Measurements from ENCODE around the gene DQX1. TPM values are rescaled to one million over a fixed set of nuclear protein-coding genes. Genes with fewer than 3 reads are reported as not detected.

The DQX1 gene
- total and polyA plus RNA-seq, 2 experiments from 2014 or later = 0.32 to 0.52 TPM

DNA sequence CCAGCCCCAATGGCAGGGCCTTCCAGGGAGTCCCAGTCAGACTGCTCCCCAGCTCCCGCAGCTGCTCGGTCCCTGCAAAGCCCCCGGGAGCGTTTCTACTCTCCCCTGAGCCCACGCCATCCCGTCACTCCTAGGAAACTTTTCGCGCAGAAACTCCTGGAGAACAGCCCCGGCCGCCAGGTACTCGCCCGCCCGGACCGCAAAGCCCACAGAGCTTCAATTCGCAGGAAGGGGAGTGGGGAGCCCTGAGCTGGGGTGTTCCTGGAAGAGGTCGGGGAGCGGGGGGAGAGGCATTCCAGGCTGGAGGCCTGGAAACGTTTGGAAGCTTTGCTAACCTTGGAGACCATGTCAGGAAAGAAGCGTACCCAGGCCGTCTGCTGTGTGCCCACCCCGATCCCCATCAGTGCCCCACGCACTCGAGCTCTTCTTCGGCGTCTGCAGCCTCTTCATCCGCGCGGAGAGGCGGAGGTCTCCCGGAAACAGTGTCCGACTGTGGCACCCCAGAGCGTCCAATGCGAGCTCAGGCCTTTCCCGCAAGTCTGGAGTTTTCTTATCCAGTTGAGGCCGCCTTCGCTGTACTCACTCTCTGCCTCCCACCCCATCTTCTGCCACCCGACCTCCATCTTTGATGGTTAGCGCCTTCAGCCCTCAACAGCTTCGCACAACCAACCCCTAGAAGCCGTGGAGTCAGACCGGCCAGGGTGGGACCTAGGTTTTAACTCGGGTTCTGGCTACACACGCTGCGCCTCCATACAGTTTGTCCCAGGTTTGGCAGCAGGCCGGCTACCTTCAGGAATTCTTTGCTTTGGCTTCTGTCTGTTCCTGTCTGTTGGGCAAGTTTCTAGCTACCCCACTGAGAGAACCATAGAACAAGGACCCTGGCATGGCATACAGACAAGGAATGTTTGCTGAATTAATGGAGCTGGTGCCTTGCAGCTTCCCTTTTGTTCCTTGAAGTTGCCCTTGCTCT is 22.2 kb downstream of the DQX1 start:
- Histone ChIP-seq H3K4me2 (peak overlapping the region; percentile 95), H4K20me1 (replicated peaks; ENCODE audit: insufficient read depth) (peaks cover 11% of the 10 kb centered on the region), H2AFZ (peak overlapping the region; percentile 96), H3K79me2 (replicated peaks; ENCODE audit: insufficient read depth) (peaks cover 8% of the 10 kb centered on the region), H3K9me2 (ENCODE audit: insufficient read depth) (no peaks in the 10 kb centered on the region), H3K27ac (ENCODE audit: low read depth) (no peak overlapping the region), H3K27me3 (ENCODE audit: insufficient read depth) (peaks cover 92% of the 10 kb centered on the region), H3K4me1 (ENCODE audit: insufficient read depth) (peaks cover 48% of the 10 kb centered on the region), H3K4me3 (peak overlapping the region; percentile 71), H3F3A (replicated peaks; ENCODE audit: low read depth) (peaks cover 32% of the 10 kb centered on the region), H3K36me3 (ENCODE audit: insufficient read depth) (peaks cover 7% of the 10 kb centered on the region; the same call in 1 of the 2 replicates)
- H3K4me1 Mint-ChIP-seq = peaks cover 57% of the 10 kb centered on the region
- H3K9me3 Mint-ChIP-seq = no peaks in the 10 kb centered on the region; the same call in 1 of the 3 replicates
- peak; percentile 54 for DNase-seq (ENCODE audit: low spot score)
- H3K36me3 Mint-ChIP-seq (ENCODE audit: low read depth) = peaks cover 28% of the 10 kb centered on the region
- TF ChIP-seq, protein P1, sequence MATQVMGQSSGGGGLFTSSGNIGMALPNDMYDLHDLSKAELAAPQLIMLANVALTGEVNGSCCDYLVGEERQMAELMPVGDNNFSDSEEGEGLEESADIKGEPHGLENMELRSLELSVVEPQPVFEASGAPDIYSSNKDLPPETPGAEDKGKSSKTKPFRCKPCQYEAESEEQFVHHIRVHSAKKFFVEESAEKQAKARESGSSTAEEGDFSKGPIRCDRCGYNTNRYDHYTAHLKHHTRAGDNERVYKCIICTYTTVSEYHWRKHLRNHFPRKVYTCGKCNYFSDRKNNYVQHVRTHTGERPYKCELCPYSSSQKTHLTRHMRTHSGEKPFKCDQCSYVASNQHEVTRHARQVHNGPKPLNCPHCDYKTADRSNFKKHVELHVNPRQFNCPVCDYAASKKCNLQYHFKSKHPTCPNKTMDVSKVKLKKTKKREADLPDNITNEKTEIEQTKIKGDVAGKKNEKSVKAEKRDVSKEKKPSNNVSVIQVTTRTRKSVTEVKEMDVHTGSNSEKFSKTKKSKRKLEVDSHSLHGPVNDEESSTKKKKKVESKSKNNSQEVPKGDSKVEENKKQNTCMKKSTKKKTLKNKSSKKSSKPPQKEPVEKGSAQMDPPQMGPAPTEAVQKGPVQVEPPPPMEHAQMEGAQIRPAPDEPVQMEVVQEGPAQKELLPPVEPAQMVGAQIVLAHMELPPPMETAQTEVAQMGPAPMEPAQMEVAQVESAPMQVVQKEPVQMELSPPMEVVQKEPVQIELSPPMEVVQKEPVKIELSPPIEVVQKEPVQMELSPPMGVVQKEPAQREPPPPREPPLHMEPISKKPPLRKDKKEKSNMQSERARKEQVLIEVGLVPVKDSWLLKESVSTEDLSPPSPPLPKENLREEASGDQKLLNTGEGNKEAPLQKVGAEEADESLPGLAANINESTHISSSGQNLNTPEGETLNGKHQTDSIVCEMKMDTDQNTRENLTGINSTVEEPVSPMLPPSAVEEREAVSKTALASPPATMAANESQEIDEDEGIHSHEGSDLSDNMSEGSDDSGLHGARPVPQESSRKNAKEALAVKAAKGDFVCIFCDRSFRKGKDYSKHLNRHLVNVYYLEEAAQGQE (IDR thresholded peaks at IDR 0.05; ENCODE audit: unreplicated experiment) = no peak
- TF ChIP-seq EZH2phosphoT487 (IDR thresholded peaks at IDR 0.05; ENCODE audit: unreplicated experiment) (peak; percentile 52), POLR2AphosphoS5 (IDR thresholded peaks at IDR 0.05; ENCODE audit: low read depth) (peak; percentile 9; the same call in 1 of the 2 replicates), EZH2 (IDR thresholded peaks at IDR 0.05; ENCODE audit: low read depth, unreplicated experiment) (peak; percentile 93)
- ATAC-seq = no peak
- H3K27me3 Mint-ChIP-seq (ENCODE audit: insufficient read depth, low read depth, poor library complexity) = peaks cover 97% of the 10 kb centered on the region
- no peak overlapping the region for H3K27ac Mint-ChIP-seq
- peak overlapping the region; percentile 86 for H3K4me3 Mint-ChIP-seq

GRCh38 chr2:74502720-74503505 is 23.1 kb downstream of the DQX1 start:
- Mint-ChIP-seq H3K4me3 (peak overlapping the region; percentile 86), H3K27ac (no peak overlapping the region), H3K27me3 (ENCODE audit: insufficient read depth, low read depth, poor library complexity) (peaks cover 97% of the 10 kb centered on the region), H3K36me3 (ENCODE audit: low read depth) (peaks cover 28% of the 10 kb centered on the region), H3K4me1 (peaks cover 55% of the 10 kb centered on the region), H3K9me3 (no peaks in the 10 kb centered on the region; the same call in 1 of the 3 replicates)
- peaks cover 50% of the 10 kb centered on the region for H3K4me1 ChIP-seq (ENCODE audit: insufficient read depth)
- peaks cover 8% of the 10 kb centered on the region for H3K79me2 ChIP-seq (replicated peaks; ENCODE audit: insufficient read depth)
- H3K27ac ChIP-seq (ENCODE audit: low read depth) = no peak overlapping the region
- peak overlapping the region; percentile 96 for H2AFZ ChIP-seq
- H3K4me2 ChIP-seq = peak overlapping the region; percentile 95
- H3K4me3 ChIP-seq = peak overlapping the region; percentile 71
- peaks cover 38% of the 10 kb centered on the region for H3F3A ChIP-seq (replicated peaks; ENCODE audit: low read depth)
- DNase-seq (ENCODE audit: low spot score) (peak; percentile 73), ATAC-seq (peak; percentile 9)
- H3K9me2 ChIP-seq (ENCODE audit: insufficient read depth) = no peaks in the 10 kb centered on the region
- H3K36me3 ChIP-seq (ENCODE audit: insufficient read depth) = peaks cover 7% of the 10 kb centered on the region; the same call in 1 of the 2 replicates
- peaks cover 92% of the 10 kb centered on the region for H3K27me3 ChIP-seq (ENCODE audit: insufficient read depth)
- peaks cover 11% of the 10 kb centered on the region for H4K20me1 ChIP-seq (replicated peaks; ENCODE audit: insufficient read depth)
- no peak for TF ChIP-seq NANOG (IDR thresholded peaks at IDR 0.05; ENCODE audit: borderline replicate concordance)
- TF ChIP-seq CTCF (conservative IDR thresholded peaks at IDR 0.05; ENCODE audit: low read depth in 2 of 2) = peak in 1 of 2 experiments; percentile 42; a peak in 2 of 4 replicates
- peak; percentile 65 for TF ChIP-seq EZH2phosphoT487 (IDR thresholded peaks at IDR 0.05; ENCODE audit: unreplicated experiment)

Data from GM23338 (cell line).